VCaP (cell line): ENCODE results near the gene MAMLD1.

Source experiments
- H3K27ac ChIP-seq: fragments of 450-650 bp; 2 replicates; pipeline ENCODE4 v1.5.1; 2017
- CTCF ChIP-seq: fragments of 450-650 bp; conservative IDR thresholded peaks from 2 replicates; pipeline ENCODE4 v1.5.1; 2017; ENCODE audit warnings: mild to moderate bottlenecking, moderate library complexity

Gene MAMLD1

GRCh38 chrX:150537851-150538250 lies 174.7 kb downstream of the MAMLD1 start:
- H3K27ac ChIP-seq: no peak overlapping the region
- TF ChIP-seq CTCF: no peak

- no peak for TF ChIP-seq CTCF
- no peak overlapping the region for H3K27ac ChIP-seq
Measured at GRCh38 chrX:150540965-150541364, 177.8 kb downstream of the MAMLD1 start.

GRCh38 chrX:150542846-150543229 lies 179.7 kb downstream of the MAMLD1 start:
- TF ChIP-seq CTCF: no peak
- no peak overlapping the region for H3K27ac ChIP-seq

- TF ChIP-seq CTCF: no peak
- H3K27ac ChIP-seq: no peak overlapping the region
Measured at GRCh38 chrX:150543230-150544155, 180.4 kb downstream of the MAMLD1 start.

GRCh38 chrX:150544222-150544787 lies 181.2 kb downstream of the MAMLD1 start:
- H3K27ac ChIP-seq: no peak overlapping the region
- no peak for TF ChIP-seq CTCF

DNA sequence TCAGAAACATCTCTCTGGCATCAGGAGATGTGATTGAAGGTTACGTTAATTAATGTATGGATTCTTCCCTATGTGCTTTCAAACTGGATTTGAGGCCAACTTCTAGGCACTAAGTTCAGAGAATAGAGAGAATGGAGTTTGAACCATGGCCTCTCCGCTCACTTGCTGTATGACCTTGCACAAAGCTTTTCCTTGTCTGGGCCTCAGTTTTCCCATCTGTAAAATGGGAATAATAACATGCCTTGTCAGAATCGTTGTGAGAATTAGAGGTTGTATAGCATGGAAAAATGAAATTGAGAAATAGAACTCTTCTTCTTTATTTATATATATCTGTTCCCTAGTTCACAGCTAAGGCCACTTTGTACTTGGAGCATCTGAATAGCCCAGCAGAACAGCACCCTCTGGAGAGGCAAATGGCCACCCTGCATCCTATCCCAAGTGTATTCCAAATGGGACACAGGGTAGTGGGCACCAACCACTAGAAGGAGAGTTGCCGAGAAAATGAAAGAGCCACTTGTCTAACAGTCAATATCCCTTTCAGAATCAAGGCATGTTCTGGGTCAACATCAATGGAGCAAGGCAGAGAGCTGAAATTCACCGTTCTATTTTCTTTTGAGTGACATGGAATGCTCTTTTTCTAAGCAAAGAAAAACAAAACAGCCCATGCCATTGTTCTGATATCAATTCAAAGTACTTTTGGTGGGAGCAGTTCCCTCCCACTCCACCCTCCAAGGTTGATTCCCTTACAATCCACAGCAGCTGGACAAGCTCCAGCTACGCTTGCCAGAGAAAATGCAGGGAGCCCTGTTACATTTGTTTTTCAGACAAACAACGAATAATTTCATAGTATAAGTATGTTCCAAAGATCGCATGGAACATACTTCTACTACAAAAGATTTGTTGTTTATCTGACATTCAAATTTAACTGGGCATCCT lies 182.0 kb downstream of the MAMLD1 start:
- H3K27ac ChIP-seq: no peak overlapping the region
- TF ChIP-seq CTCF: no peak

GRCh38 chrX:150546711-150547153 lies 183.6 kb downstream of the MAMLD1 start:
- no peak for TF ChIP-seq CTCF
- H3K27ac ChIP-seq: no peak overlapping the region
